Motor neuron (in vitro differentiated cells): ENCODE data around the gene MOB4. TPM values are rescaled to one million over a fixed set of nuclear protein-coding genes. Genes with fewer than 3 reads are reported as not detected.

Experiments used
- total RNA-seq, 8 experiments: library from RNA; unstranded; fragments of 300-600 nt; gene quantifications; 2 replicates each; pipeline versions ENCODE4 v1.2.3 to v1.2.4, GENCODE V29; 2022

Gene MOB4
- total RNA-seq, 8 experiments from 2014 or later: 31.9 to 50.9 (median 43.7) TPM

Other genes with a start within 250 kb of the MOB4 start
- 10 to 100 TPM in 6 of 8 experiments, 1 to 10 TPM in 2; 3.4 to 28.8 (median 14.8) TPM for gene ANKRD44, start 205.3 kb upstream of the MOB4 start, total RNA-seq
- gene SF3B1, start 81.0 kb upstream of the MOB4 start, total RNA-seq: 100 to 1,000 TPM; 165 to 338 (median 223) TPM
- gene COQ10B, start 62.5 kb upstream of the MOB4 start, total RNA-seq: 10 to 100 TPM; 11.4 to 66.0 (median 35.0) TPM
- gene HSPD1, start 16.2 kb upstream of the MOB4 start, total RNA-seq: 100 to 1,000 TPM; 268 to 960 (median 288) TPM
- gene HSPE1, start 15.7 kb upstream of the MOB4 start, total RNA-seq: 100 to 1,000 TPM; 149 to 561 (median 246) TPM
- gene RFTN2, start 159.5 kb downstream of the MOB4 start, total RNA-seq: 10 to 100 TPM in 1 of 8 experiments, 1 to 10 TPM in 4, under 1 TPM in 3; 0.63 to 22.7 (median 2.3) TPM
- gene MARS2, start 189.3 kb downstream of the MOB4 start, total RNA-seq: 10 to 100 TPM in 3 of 8 experiments, 1 to 10 TPM in 5; 5.4 to 21.0 (median 8.4) TPM